Transverse colon (tissue), 3 donors: ENCODE data around the gene TENM4.

ENCODE experiments used
- EP300 ChIP-seq: sonication (generic); formaldehyde crosslinking; IDR thresholded peaks from one replicate; pipeline ENCODE4 v1.6.1; 2017; ENCODE audit warnings: antibody characterized with exemption, low read depth
- TF ChIP-seq, protein P1 (sequence below), 5 experiments: fragments of 200-600 bp in 3 of 5; fragments of 450-650 bp in 2 of 5; sonication (generic) in 3 of 5; IDR thresholded peaks; 1 replicate in 2 of 5; 2 replicates in 3 of 5; pipeline ENCODE4 v1.5.1; 2016 to 2017; ENCODE audit warnings: antibody characterized with exemption in 5 of 5, inconsistent platforms in 3 of 5, mild to moderate bottlenecking in 2 of 5, moderate library complexity in 1 of 5

GRCh38 chr11:79235696-79236095 lies 205.1 kb downstream of the TENM4 start:
- no peak for TF ChIP-seq EP300
- TF ChIP-seq, protein P1, sequence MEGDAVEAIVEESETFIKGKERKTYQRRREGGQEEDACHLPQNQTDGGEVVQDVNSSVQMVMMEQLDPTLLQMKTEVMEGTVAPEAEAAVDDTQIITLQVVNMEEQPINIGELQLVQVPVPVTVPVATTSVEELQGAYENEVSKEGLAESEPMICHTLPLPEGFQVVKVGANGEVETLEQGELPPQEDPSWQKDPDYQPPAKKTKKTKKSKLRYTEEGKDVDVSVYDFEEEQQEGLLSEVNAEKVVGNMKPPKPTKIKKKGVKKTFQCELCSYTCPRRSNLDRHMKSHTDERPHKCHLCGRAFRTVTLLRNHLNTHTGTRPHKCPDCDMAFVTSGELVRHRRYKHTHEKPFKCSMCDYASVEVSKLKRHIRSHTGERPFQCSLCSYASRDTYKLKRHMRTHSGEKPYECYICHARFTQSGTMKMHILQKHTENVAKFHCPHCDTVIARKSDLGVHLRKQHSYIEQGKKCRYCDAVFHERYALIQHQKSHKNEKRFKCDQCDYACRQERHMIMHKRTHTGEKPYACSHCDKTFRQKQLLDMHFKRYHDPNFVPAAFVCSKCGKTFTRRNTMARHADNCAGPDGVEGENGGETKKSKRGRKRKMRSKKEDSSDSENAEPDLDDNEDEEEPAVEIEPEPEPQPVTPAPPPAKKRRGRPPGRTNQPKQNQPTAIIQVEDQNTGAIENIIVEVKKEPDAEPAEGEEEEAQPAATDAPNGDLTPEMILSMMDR (IDR thresholded peaks at IDR 0.05): no peak
